Measurements from ENCODE around the gene CRHR1.

Gene CRHR1

DNA sequence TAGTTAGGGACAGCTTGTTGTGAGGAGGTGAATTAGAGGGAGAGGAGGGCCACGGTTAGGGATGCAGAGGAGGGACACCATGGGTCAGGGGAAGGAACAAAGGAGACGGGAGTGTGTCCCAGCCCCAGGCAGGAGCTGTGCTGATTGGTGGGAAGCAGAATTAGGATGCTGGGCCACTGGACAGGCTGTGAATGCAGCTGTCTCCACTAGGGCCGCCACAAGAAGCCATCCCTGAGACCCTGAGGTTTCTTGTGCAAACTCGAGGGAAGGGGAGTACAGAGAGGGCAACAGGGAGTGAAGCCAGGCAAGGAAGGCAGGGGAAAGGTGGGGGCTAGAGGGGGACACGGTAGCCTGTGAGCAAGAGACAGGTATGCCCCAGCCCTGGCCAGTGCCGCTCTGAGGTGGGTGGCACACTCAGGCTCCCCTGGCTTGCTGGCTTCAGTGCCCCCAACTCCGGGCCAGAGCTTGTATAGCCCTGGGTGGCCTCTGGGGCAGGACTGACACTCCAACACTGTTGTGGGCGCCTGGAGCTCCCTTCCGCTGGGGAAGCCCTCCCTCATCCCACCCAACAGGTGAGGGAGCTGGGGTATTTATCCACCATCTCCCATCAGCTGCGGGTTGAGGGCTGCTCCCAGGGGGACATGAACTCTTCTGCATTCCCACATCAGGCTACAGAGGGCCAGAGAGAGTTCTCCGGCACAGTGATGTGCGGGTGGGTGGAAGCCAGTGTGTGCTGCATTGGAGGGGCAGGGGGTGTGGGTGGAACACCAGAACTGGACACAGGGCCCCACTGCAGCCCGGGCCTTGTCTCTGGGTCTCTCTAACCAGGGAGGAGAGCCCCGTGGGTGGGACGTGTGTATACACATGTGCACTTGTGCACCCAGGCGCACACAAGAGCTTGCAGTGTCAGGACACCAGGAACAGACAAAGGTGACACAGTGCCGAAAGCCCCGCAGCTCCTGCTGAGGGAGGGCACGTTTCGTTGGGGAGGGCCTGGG lies 52.2 kb downstream of the CRHR1 start:
- TF ChIP-seq, protein P1, sequence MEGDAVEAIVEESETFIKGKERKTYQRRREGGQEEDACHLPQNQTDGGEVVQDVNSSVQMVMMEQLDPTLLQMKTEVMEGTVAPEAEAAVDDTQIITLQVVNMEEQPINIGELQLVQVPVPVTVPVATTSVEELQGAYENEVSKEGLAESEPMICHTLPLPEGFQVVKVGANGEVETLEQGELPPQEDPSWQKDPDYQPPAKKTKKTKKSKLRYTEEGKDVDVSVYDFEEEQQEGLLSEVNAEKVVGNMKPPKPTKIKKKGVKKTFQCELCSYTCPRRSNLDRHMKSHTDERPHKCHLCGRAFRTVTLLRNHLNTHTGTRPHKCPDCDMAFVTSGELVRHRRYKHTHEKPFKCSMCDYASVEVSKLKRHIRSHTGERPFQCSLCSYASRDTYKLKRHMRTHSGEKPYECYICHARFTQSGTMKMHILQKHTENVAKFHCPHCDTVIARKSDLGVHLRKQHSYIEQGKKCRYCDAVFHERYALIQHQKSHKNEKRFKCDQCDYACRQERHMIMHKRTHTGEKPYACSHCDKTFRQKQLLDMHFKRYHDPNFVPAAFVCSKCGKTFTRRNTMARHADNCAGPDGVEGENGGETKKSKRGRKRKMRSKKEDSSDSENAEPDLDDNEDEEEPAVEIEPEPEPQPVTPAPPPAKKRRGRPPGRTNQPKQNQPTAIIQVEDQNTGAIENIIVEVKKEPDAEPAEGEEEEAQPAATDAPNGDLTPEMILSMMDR (conservative IDR thresholded peaks at IDR 0.05): no peak
- no peak for TF ChIP-seq ZFX (IDR thresholded peaks at IDR 0.05)
- H3K27ac ChIP-seq: no peak overlapping the region

DNA sequence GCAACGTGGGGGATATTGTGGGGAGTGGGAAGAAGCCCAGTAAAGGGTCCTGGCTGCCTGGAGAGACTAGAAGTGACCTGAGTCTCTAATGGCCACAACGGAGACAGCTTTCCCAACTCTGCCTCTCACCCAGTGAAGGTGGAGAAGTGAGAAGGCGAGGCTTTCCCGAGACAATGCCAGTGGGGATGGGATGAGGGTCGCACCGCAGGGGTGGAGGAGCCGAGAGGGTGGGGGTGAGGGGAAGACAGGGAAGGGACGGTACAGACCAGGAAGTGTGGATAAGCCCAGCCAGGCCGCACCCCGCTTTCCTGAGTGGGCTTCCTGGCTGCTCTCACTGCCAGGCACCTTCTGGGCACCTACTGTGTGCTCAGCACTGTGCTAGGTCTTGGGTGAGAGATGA lies 53.1 kb downstream of the CRHR1 start:
- TF ChIP-seq, protein P1 (conservative IDR thresholded peaks at IDR 0.05): no peak
- no peak for TF ChIP-seq ZFX (IDR thresholded peaks at IDR 0.05)
- H3K27ac ChIP-seq: no peak overlapping the region

DNA sequence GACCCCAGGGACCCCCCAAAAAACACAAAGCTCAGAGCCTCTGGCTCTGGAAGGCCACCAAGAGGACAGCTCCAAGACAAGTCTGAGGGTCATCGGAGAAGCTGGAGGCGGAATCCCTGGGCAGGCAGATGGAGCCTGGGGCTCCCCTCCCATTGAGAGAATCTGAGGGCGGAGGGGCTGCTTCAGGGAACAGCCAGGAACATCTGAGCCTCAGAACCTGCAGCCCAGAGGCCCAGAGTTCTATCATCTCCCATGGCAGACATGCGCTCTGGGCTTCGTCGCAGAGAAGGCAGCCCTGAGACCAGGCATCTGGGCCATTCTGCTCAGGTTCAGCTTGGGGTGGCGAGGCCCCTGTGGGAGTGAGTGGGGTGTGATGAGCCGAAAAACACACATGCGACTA lies 53.5 kb downstream of the CRHR1 start:
- no peak overlapping the region for H3K27ac ChIP-seq
- TF ChIP-seq, protein P1 (conservative IDR thresholded peaks at IDR 0.05): no peak
- TF ChIP-seq ZFX (IDR thresholded peaks at IDR 0.05): no peak

DNA sequence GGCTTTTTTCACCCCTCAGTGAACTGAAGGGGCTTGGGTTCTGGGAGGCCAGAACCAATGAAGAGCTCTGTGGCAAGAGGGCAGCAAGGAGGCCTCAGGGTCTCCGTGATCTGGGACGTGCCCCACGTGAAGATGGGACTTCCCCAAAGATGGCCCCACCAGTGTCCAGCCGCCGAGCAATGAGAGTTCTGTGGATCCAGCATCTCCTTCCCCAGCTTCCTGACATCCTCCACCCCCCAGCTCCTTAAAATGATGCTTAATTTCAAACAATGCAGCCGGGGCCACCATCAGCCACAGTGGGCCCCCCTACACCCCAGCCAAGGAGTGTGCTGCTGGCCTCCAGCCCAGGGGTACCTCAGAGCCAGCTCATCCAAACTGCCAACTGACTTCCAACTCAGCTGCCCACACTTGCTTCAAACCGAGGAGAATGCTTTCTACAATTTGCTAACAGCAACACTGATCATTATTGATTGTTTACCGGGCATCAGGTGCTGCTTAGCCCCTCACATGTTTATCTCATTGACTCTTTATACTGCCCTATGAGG lies 54.7 kb downstream of the CRHR1 start:
- no peak for TF ChIP-seq ZFX (IDR thresholded peaks at IDR 0.05)
- TF ChIP-seq, protein P1 (conservative IDR thresholded peaks at IDR 0.05): no peak
- H3K27ac ChIP-seq: no peak overlapping the region

DNA sequence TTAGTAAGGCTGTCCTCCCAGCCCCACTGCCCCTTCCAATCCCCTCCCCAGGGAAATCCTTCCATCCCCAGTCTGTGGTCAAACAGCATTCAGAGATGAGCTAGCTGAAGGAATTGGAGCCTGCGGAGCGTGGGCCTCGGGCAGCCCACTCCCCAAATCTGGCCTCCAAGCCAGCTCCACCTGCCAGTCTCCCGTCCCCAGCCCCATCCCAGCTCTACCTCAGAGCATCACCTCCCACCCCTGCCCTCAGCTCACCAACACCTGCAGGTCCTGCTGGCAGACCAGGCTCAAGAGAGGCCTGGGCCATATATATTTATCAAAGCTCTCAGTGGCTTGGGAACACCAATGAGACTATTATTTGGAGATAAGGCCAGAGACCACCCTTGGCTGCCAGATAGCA lies 55.3 kb downstream of the CRHR1 start:
- TF ChIP-seq, protein P1 (conservative IDR thresholded peaks at IDR 0.05): no peak
- TF ChIP-seq ZFX (IDR thresholded peaks at IDR 0.05): no peak
- no peak overlapping the region for H3K27ac ChIP-seq

DNA sequence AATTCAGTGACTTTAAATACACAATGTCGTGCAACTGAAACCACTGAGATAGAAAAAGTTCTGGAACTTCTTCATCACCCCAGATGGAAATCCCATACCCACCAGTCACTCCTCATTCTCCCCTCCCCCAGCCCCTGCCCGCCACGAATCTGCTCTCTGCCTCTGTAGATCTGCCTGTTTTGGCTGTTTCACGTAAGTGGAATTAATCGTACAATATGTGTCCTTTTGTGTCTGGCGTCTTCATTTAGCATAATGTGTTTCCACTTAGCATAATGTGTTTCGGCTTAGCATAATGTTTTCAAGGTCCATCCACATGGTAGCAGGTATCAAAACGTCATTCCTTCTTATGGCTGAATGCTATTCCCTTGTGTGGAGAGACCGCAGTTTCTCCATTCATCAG lies 57.1 kb downstream of the CRHR1 start:
- H3K27ac ChIP-seq: no peak overlapping the region

More for the DNA sequence above, 57.1 kb downstream of the CRHR1 start:
- TF ChIP-seq ZFX (IDR thresholded peaks at IDR 0.05): no peak
- TF ChIP-seq, protein P1 (conservative IDR thresholded peaks at IDR 0.05): no peak

All from C4-2B (cell line).